ENCODE results near the gene LRRC63.
A peak's percentile ranks its signal among the peaks of the same experiment; 100 is the strongest.
"Not testable (repeated sequence)": the region's sequence is repeated elsewhere in the genome, so short reads cannot be mapped to it uniquely, and the experiment has no call there.

LRRC63 gene

GRCh38 chr13:46278474-46278873, 66.7 kb downstream of the LRRC63 start:
- H3K4me2 ChIP-seq (ENCODE audit: insufficient read depth, low read length) = no peak overlapping the region
- no peak overlapping the region for H3K9ac ChIP-seq (ENCODE audit: low read depth, low read length)
- H4K20me1 ChIP-seq (ENCODE audit: insufficient read depth, low read length) = no peaks in the 10 kb centered on the region
- ATAC-seq (ENCODE audit: insufficient read depth, low read depth) (peak; percentile 90), DNase-seq (peak; percentile 63)
- H3K4me3 ChIP-seq (ENCODE audit: low read depth in 1 of 2, low read length in 2 of 2) = no peak overlapping the region
- no peaks in the 10 kb centered on the region for H3K27me3 ChIP-seq (ENCODE audit: insufficient read depth, low read length, poor library complexity)
- no peak overlapping the region for H2AFZ ChIP-seq (ENCODE audit: low read depth, low read length)
- H3K9me3 ChIP-seq (ENCODE audit: insufficient read depth, low read length, severe bottlenecking) = no peaks in the 10 kb centered on the region
- no peak for TF ChIP-seq EZH2 (IDR thresholded peaks at IDR 0.05; ENCODE audit: borderline replicate concordance, low read depth, low read length, severe bottlenecking)
- TF ChIP-seq CTCF (IDR thresholded peaks at IDR 0.05; ENCODE audit: borderline replicate concordance, extremely low read depth, low read length, poor library complexity, severe bottlenecking) = no peak
- peaks cover 8% of the 10 kb centered on the region for H3K4me1 ChIP-seq (ENCODE audit: insufficient read depth, low read length)
- no peak overlapping the region for H3K27ac ChIP-seq (ENCODE audit: low read length)
- H3K36me3 ChIP-seq (ENCODE audit: insufficient read depth, low read length) = no peaks in the 10 kb centered on the region
- H3K79me2 ChIP-seq (ENCODE audit: insufficient read depth, low read length) = no peaks in the 10 kb centered on the region

- no peak for ATAC-seq (ENCODE audit: insufficient read depth, low read depth)
- Histone ChIP-seq H3K27me3 (ENCODE audit: insufficient read depth, low read length, poor library complexity) (no peaks in the 10 kb centered on the region), H3K4me2 (ENCODE audit: insufficient read depth, low read length) (no peak overlapping the region), H3K79me2 (ENCODE audit: insufficient read depth, low read length) (no peaks in the 10 kb centered on the region), H2AFZ (ENCODE audit: low read depth, low read length) (no peak overlapping the region), H3K4me1 (ENCODE audit: insufficient read depth, low read length) (peaks cover 8% of the 10 kb centered on the region), H3K9ac (ENCODE audit: low read depth, low read length) (no peak overlapping the region), H3K36me3 (ENCODE audit: insufficient read depth, low read length) (no peaks in the 10 kb centered on the region), H3K27ac (ENCODE audit: low read length) (no peak overlapping the region), H3K4me3 (ENCODE audit: low read depth in 1 of 2, low read length in 2 of 2) (no peak overlapping the region), H4K20me1 (ENCODE audit: insufficient read depth, low read length) (no peaks in the 10 kb centered on the region), H3K9me3 (ENCODE audit: insufficient read depth, low read length, severe bottlenecking) (no peaks in the 10 kb centered on the region)
- TF ChIP-seq EZH2 (IDR thresholded peaks at IDR 0.05; ENCODE audit: borderline replicate concordance, low read depth, low read length, severe bottlenecking) (no peak), CTCF (IDR thresholded peaks at IDR 0.05; ENCODE audit: borderline replicate concordance, extremely low read depth, low read length, poor library complexity, severe bottlenecking) (no peak)
- no peak for DNase-seq
Observed at GRCh38 chr13:46281779-46282178, 70.1 kb downstream of the LRRC63 start.

GRCh38 chr13:46283912-46284824, 72.4 kb downstream of the LRRC63 start:
- not testable (repeated sequence) for H3K9ac ChIP-seq (ENCODE audit: low read depth, low read length); ATAC-seq (ENCODE audit: insufficient read depth, low read depth); H3K36me3 ChIP-seq (ENCODE audit: insufficient read depth, low read length); DNase-seq; H3K4me3 ChIP-seq (ENCODE audit: low read depth in 1 of 2, low read length in 2 of 2); H3K27ac ChIP-seq (ENCODE audit: low read length); H3K4me2 ChIP-seq (ENCODE audit: insufficient read depth, low read length); H4K20me1 ChIP-seq (ENCODE audit: insufficient read depth, low read length); H3K27me3 ChIP-seq (ENCODE audit: insufficient read depth, low read length, poor library complexity); H3K4me1 ChIP-seq (ENCODE audit: insufficient read depth, low read length); H3K79me2 ChIP-seq (ENCODE audit: insufficient read depth, low read length); H3K9me3 ChIP-seq (ENCODE audit: insufficient read depth, low read length, severe bottlenecking)
- 0 out of 2 replicates have a peak overlapping the region, but pooled peaks have one; percentile 19 for H2AFZ ChIP-seq (ENCODE audit: low read depth, low read length)

GRCh38 chr13:46286972-46287371, 75.2 kb downstream of the LRRC63 start:
- DNase-seq = no peak

More at GRCh38 chr13:46286972-46287371, 75.2 kb downstream of the LRRC63 start:
- TF ChIP-seq CTCF (IDR thresholded peaks at IDR 0.05; ENCODE audit: borderline replicate concordance, extremely low read depth, low read length, poor library complexity, severe bottlenecking) = no peak
- no peak for TF ChIP-seq EZH2 (IDR thresholded peaks at IDR 0.05; ENCODE audit: borderline replicate concordance, low read depth, low read length, severe bottlenecking)
- Histone ChIP-seq H3K79me2 (ENCODE audit: insufficient read depth, low read length) (no peaks in the 10 kb centered on the region), H3K4me3 (ENCODE audit: low read depth in 1 of 2, low read length in 2 of 2) (no peak overlapping the region), H3K4me2 (ENCODE audit: insufficient read depth, low read length) (no peak overlapping the region), H3K27me3 (ENCODE audit: insufficient read depth, low read length, poor library complexity) (no peaks in the 10 kb centered on the region), H4K20me1 (ENCODE audit: insufficient read depth, low read length) (no peaks in the 10 kb centered on the region), H3K9me3 (ENCODE audit: insufficient read depth, low read length, severe bottlenecking) (no peaks in the 10 kb centered on the region), H3K27ac (ENCODE audit: low read length) (no peak overlapping the region), H3K9ac (ENCODE audit: low read depth, low read length) (no peak overlapping the region), H3K36me3 (ENCODE audit: insufficient read depth, low read length) (no peaks in the 10 kb centered on the region), H3K4me1 (ENCODE audit: insufficient read depth, low read length) (peaks cover 8% of the 10 kb centered on the region), H2AFZ (ENCODE audit: low read depth, low read length) (no peak overlapping the region)
- no peak for ATAC-seq (ENCODE audit: insufficient read depth, low read depth)
